HG03139 (cell line): Measurements from ENCODE around the gene ADAM12.

Source experiments
- ATAC-seq: cut with Tn5 transposase; IDR thresholded peaks from one replicate; pipeline ENCODE4 v1.9.1; 2021; ENCODE audit not compliant: unreplicated experiment

The ADAM12 gene

GRCh38 chr10:126029999-126030398, 358.3 kb downstream of the ADAM12 start:
- no peak for ATAC-seq

DNA sequence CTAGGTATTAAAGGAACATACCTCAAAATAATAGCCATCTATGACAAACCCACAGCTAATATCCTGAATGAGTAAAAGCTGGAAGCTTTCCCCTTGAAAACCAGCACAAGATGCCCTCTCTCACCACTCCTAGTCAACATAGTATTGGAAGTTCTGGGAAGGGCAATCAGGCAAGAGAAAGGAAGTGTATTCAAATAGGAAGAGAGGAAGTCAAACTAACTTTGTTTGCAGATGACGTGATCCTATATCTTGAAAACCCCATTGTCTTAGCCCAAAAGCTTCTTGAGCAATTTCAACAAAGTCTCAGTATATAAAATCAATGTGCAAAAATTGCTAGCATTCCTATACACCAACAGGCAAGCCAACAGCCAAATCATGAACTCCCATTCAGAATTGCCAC, 360.6 kb downstream of the ADAM12 start:
- ATAC-seq = no peak

- no peak for ATAC-seq
Measured at GRCh38 chr10:126022841-126023240, 365.4 kb downstream of the ADAM12 start.

GRCh38 chr10:126021833-126022500, 366.3 kb downstream of the ADAM12 start:
- ATAC-seq = no peak

GRCh38 chr10:126017961-126018560, 370.2 kb downstream of the ADAM12 start:
- ATAC-seq = no peak

- ATAC-seq = no peak
Measured at GRCh38 chr10:126016882-126017281, 371.4 kb downstream of the ADAM12 start.

DNA sequence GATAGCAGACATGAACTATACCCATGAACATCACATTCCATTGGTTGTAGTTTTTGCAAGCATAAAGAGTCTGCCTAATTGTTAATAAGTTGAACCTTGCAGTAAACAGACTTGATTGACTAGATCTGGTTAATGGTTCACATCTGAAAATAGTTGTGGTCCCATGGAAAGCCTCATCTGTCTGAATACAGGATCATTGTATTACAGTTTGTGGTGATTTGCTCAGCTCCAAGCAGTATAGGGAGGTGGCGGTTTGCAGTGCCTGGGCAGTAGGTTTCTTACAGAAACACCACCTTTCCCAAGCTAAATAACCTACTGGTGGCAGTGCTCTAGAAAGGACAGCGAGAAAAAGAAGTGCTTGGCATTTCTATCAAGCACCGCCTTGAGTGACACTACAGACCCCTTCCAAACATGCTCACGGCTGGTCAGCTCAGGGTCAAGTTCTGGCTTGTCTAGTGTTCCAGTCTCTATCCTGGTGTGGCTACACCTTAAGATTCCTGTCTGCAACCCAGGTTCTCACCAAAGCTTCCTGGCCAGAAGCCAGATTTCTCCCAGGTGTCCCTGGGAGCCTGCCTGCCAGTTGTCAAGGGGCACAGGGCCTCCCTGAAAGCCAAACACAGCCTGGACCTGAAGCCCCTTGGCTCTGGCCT, 372.0 kb downstream of the ADAM12 start:
- no peak for ATAC-seq

- ATAC-seq = no peak
Measured at GRCh38 chr10:126015413-126015812, 372.9 kb downstream of the ADAM12 start.

DNA sequence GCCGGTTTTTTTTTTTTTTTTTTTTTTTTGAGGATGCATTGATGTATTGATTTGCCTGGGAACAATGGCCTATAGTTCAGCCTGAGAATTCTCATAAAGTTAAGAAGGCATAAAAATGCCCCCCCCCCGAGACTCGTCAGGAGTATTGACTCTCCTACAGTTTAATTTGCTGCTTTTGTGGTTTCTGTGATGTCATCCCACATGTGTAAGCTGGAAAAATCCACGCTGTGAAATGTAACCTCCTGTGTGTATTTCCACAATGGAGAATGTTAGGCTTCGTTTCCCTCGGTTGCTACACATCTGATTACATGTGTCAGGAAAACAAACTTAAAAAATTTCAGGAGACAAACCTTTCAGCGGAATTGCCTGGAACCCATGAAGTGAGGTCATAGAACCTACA, 374.0 kb downstream of the ADAM12 start:
- ATAC-seq = no peak

- ATAC-seq = no peak
Measured at GRCh38 chr10:126013489-126014281, 374.6 kb downstream of the ADAM12 start.

DNA sequence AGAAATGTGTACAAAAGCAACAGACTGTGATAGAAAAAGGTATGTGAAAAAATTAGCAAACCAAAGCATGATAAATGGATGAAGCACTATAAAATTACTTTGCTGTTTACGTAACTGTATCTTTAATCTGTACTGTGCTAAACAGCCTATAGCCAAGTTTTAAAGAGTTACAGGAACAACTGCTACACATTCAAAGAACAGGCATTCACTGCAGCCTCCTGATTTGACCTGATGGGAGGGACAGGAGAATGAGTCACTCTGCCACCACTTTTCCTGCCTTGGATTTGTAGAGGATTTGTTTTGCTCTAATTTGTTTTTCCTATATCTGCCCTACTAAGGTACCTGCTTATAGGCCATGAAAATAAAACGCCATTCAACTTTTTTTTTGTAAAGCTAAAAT, 375.8 kb downstream of the ADAM12 start:
- ATAC-seq = no peak

DNA sequence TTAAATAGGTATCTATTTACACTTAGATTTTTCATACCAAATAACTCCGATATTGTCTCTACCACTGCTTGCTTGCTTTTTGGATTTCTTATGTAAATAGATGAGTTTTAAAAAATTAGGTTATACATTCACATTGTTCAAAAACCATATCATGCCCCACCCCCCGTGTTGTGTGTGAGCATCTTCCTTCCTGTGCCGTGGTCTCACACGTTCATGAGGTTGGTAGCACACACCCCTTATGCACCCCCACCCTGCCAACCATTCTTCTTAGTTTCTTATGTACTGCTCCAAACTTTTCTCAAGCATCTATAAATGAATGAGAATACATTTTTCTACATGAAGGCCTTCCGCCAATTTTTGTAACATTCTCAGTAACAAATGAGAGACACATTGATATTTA, 376.3 kb downstream of the ADAM12 start:
- no peak for ATAC-seq

GRCh38 chr10:126009650-126010049, 378.6 kb downstream of the ADAM12 start:
- no peak for ATAC-seq

DNA sequence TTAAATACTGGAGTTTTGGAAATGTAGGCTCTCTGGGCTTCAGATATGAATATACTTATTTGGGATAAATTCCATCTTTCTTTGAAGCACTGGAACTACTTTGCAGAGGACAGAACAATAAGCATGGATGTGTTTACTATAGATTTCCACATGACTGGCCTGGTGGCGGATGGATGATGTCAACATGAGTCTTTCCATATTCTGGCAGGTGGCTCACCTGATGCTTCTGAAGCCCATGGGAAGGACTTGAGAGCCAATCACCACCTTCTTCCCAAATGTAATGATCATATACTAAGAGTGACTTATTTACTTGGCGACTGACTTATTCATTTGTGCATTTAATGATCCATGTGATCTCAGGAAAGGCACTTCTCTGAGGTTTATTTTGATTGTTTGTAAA, 381.4 kb downstream of the ADAM12 start:
- ATAC-seq = no peak

DNA sequence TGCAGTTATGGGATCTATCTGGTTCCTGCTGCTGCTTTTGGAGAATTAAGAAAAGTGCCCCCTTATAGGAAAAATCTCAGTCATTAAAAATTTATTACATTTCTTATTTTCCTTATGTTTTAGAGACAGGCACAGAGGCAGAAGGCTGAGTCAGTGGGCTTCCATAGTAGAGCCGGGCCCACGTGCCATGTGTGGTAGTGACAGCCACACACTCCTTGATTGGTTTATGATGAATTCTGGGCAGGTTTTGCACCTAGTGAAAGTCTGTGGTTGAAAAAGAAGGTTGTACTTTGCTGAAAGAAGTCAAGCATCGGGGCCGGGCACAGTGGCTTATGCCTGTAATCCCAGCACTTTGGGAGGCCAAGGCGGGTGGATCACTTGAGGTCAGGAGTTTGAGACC, 382.0 kb downstream of the ADAM12 start:
- no peak for ATAC-seq

DNA sequence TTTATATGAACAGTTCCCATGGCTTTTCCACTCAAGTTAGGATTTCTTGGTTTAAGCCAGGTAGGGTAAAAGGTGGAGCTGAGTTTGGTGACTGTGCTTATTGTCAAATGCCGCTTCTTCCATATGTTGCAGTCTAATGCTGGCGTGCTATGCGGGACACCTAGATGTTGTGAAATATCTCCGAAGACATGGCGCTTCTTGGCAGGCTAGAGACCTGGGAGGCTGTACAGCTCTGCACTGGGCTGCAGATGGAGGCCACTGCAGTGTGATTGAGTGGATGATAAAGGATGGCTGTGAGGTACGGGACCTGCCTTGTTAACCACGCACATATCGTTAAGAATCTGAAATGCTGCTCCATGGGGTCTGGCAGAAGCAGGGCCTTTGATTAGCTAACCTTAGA, 383.5 kb downstream of the ADAM12 start:
- no peak for ATAC-seq

GRCh38 chr10:126001576-126001975, 386.7 kb downstream of the ADAM12 start:
- no peak for ATAC-seq

GRCh38 chr10:125999694-126000093, 388.6 kb downstream of the ADAM12 start:
- ATAC-seq = no peak

- ATAC-seq = no peak
Measured at GRCh38 chr10:125997586-125997985, 390.7 kb downstream of the ADAM12 start.

DNA sequence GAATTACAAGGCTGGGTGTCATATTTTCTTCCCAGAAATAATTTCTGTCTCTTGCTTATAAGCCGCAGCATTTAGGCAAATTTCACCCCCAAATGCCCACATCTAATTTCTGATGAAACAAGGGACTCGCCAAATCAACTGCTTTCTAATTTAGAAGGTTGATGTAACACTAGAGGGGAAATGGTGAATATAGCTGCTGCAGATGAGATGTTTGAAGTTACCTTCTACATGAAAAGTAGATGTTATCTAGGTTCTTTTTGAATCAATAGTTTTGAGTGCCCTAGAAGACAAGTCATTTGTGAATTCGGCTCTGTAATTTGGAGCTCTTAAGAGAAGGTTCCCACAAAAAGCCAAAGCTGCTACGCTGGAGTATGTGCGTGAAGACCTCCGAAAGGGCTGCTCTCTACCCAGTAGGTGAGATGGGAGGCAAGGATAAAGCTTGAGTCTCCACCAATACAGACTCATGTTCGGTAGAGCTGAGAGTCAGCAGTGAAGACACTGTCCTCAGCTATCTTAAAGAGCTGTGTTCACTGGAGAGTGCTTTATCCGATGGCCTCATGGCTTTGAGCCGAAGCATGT, 392.5 kb downstream of the ADAM12 start:
- no peak for ATAC-seq

- ATAC-seq = no peak
Measured at GRCh38 chr10:125994601-125995000, 393.7 kb downstream of the ADAM12 start.
